OCI-LY3 (cell line): Measurements from ENCODE around the gene SERPINA1.

Experiments
- EZH2phosphoT487 ChIP-seq: fragments of 200-600 bp; shearing (Covaris generic); IDR thresholded peaks from 2 replicates; pipeline ENCODE4 v1.6.1; 2018; ENCODE audit warnings: antibody characterized with exemption, mixed run types, low read depth
- TF ChIP-seq, protein P1 (sequence below): fragments of 200-600, 300-600 bp; sonication (generic); IDR thresholded peaks from 2 replicates; pipeline ENCODE4 v1.5.1; 2014; ENCODE audit warnings: antibody characterized with exemption, low read length, low read depth

DNA sequence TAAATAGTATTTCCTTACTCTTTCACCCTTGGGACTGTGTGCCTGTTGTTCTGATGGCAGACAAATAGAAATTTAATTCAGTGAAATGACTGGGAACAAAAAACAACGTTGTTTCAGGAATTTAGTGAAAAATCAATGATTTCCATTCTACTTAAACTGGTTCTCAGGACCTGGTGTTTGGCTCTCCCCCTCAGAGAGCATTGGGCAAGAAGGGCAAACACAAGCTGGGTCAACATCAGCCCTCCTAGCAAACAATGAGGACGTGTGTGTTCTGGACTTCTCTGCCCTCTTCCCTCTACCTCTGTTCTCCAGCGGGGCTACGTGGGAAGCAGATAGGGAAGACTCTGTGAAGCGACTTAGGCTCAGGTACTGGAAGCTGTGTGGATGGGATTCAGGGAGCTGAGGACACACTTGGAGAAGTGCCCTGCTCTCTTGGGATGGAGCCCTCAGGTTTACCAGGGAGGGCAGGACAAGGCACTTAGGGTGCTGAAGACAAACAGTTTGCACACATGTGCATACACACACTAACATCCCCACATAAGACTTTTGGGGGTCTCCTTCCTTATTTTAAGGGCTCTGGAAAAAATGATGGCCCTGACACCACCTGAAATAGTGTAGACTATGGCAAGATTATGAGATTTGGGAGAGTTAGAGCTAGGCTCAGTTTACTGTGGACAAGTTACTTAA is 7.6 kb upstream of the SERPINA1 start:
- TF ChIP-seq, protein P1, sequence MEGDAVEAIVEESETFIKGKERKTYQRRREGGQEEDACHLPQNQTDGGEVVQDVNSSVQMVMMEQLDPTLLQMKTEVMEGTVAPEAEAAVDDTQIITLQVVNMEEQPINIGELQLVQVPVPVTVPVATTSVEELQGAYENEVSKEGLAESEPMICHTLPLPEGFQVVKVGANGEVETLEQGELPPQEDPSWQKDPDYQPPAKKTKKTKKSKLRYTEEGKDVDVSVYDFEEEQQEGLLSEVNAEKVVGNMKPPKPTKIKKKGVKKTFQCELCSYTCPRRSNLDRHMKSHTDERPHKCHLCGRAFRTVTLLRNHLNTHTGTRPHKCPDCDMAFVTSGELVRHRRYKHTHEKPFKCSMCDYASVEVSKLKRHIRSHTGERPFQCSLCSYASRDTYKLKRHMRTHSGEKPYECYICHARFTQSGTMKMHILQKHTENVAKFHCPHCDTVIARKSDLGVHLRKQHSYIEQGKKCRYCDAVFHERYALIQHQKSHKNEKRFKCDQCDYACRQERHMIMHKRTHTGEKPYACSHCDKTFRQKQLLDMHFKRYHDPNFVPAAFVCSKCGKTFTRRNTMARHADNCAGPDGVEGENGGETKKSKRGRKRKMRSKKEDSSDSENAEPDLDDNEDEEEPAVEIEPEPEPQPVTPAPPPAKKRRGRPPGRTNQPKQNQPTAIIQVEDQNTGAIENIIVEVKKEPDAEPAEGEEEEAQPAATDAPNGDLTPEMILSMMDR, result no peak
- TF ChIP-seq EZH2phosphoT487, result no peak
